Nephron progenitor cell (in vitro differentiated cells): ENCODE measurements around the gene C1orf167.

Experiments used
- DNase-seq: peaks from one replicate; pipeline ENCODE4 v3.0.0; 2021
- H3K27ac Mint-ChIP-seq: 2 replicates; pipeline ENCODE4 v1.8.0; 2021; ENCODE audit warnings: mild to moderate bottlenecking, moderate library complexity, mixed read lengths
- H3K27me3 Mint-ChIP-seq: 2 replicates; pipeline ENCODE4 v1.8.0; 2021; ENCODE audit warnings: mild to moderate bottlenecking, low read depth, mixed read lengths; ENCODE audit not compliant: poor library complexity
- H3K36me3 Mint-ChIP-seq: 2 replicates; pipeline ENCODE4 v1.8.0; 2021; ENCODE audit warnings: low read depth, mixed read lengths
- H3K4me1 Mint-ChIP-seq: 2 replicates; pipeline ENCODE4 v1.8.0; 2021; ENCODE audit warnings: mixed read lengths
- H3K4me3 Mint-ChIP-seq: 2 replicates; pipeline ENCODE4 v1.8.0; 2021; ENCODE audit warnings: mild to moderate bottlenecking, moderate library complexity, mixed read lengths
- H3K9me3 Mint-ChIP-seq: 2 replicates; pipeline ENCODE4 v1.8.0; 2021; ENCODE audit warnings: mild to moderate bottlenecking, moderate library complexity, mixed read lengths
- TF ChIP-seq, protein P1 (sequence below): fragments of 200-600 bp; sonication (generic); IDR thresholded peaks from 2 replicates; pipeline ENCODE4 v1.5.0; 2021; ENCODE audit warnings: antibody characterized with exemption

The C1orf167 gene

DNA sequence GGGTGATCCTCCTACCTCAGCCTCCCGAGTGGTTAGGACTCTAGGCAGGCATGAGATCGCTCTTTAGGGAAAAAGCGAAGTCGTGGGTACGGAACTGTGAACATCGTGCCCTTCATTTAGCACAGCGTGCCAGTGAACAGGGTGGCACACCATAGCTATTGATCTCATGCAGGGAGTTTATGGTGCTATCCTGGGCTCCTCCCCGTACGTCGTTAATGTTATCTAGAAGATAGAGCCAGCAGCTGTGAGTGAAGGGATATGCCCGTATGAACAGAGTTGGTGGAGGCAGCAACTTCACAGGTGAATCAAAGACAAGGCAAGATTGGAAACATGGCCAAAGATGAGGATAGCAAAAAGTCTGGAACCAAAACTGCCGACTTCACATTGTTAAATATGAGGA is 55.2 kb downstream of the C1orf167 start:
- Mint-ChIP-seq H3K4me1 (no peaks in the 10 kb centered on the region), H3K4me3 (no peak overlapping the region), H3K27ac (no peak overlapping the region), H3K36me3 (peaks cover 55% of the 10 kb centered on the region), H3K27me3 (no peaks in the 10 kb centered on the region), H3K9me3 (no peaks in the 10 kb centered on the region)
- TF ChIP-seq, protein P1, sequence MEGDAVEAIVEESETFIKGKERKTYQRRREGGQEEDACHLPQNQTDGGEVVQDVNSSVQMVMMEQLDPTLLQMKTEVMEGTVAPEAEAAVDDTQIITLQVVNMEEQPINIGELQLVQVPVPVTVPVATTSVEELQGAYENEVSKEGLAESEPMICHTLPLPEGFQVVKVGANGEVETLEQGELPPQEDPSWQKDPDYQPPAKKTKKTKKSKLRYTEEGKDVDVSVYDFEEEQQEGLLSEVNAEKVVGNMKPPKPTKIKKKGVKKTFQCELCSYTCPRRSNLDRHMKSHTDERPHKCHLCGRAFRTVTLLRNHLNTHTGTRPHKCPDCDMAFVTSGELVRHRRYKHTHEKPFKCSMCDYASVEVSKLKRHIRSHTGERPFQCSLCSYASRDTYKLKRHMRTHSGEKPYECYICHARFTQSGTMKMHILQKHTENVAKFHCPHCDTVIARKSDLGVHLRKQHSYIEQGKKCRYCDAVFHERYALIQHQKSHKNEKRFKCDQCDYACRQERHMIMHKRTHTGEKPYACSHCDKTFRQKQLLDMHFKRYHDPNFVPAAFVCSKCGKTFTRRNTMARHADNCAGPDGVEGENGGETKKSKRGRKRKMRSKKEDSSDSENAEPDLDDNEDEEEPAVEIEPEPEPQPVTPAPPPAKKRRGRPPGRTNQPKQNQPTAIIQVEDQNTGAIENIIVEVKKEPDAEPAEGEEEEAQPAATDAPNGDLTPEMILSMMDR, result no peak
- DNase-seq, result no peak

DNA sequence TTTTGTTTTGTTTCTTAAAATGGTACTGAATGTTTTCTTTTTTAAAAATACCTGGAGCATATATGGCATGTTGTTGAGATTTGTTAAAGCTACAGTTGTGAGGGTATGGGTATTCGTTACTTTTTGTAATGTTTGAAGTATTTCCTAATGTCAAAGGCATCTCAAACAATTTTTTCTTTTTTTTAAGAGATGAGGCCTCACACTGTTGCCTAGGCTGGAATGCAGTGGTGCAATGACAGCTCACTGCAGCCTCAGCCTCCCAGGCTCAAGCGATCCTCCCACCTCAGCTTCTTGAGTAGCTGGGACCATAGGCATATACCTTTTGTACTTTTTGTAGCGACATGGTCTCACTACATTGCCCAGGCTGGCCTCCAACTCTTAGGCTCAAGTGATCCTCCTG is 60.1 kb downstream of the C1orf167 start:
- TF ChIP-seq, protein P1, result no peak
- Mint-ChIP-seq H3K27me3 (no peaks in the 10 kb centered on the region), H3K27ac (no peak overlapping the region), H3K4me3 (no peak overlapping the region), H3K9me3 (no peaks in the 10 kb centered on the region), H3K36me3 (peaks cover 46% of the 10 kb centered on the region), H3K4me1 (no peaks in the 10 kb centered on the region)
- no peak for DNase-seq

DNA sequence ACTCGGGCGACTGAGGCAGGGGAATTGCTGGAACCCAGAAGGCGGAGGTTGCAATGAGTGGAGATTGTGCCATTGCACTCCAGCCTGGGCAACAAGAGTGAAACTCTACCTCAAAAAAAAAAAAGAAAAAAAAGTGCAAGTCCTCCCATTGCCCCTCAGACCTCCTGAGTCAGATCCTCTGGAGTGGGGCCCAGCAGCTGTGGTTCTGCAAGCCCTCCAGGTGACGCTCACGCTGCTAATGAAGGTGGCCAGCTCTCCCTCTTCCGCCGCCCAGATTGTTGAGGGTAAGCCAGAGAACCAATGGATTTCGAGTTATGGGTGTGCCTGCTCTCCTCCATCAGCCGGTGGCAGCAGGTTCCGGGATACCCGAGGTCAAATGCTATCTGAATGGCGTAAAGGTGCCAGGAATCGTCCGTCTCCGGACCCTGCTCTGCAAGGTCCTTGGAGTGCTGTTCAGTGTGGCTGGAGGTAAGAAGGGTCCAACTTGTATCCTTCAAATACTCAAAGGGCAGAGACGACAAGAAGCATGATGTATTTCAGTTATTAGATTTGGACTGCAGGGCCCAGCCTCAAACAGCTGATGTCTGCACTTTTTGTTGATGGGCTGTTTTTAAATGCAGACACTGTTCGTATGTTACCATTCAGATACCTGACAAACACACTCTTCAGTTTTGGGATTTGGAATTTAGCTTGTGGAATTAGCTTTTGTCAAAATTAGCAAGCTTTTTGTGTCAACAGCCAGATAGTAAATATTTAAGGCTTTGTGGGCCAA is 61.6 kb downstream of the C1orf167 start:
- H3K27me3 Mint-ChIP-seq, result no peaks in the 10 kb centered on the region
- no peak for DNase-seq
- no peak overlapping the region for H3K4me3 Mint-ChIP-seq
- no peak overlapping the region for H3K27ac Mint-ChIP-seq
- TF ChIP-seq, protein P1, result no peak
- H3K4me1 Mint-ChIP-seq, result no peaks in the 10 kb centered on the region
- H3K36me3 Mint-ChIP-seq, result peaks cover 49% of the 10 kb centered on the region
- H3K9me3 Mint-ChIP-seq, result no peaks in the 10 kb centered on the region

DNA sequence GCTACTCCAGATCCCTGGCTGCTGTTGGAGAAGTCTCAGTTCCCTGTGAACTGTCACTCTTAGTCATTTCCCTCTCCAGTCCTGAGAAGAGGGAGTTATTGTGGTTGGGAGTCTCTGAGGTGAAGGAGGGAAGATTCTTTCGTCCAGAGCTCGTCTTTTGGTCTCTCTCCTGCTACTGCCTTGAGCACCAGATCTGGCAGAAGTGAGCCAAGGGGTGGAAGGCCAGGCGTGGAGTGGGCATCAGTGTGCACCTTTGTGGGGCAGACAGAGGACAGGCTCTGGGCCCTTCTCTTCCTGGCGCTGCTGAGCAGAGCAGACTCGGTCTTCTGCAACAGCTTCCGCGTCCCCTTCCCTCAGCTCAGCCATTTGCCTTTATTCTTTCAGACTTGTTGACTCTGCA is 63.1 kb downstream of the C1orf167 start:
- Mint-ChIP-seq H3K4me1 (no peaks in the 10 kb centered on the region), H3K27me3 (no peaks in the 10 kb centered on the region), H3K36me3 (peaks cover 48% of the 10 kb centered on the region), H3K4me3 (no peak overlapping the region), H3K9me3 (no peaks in the 10 kb centered on the region), H3K27ac (no peak overlapping the region)
- DNase-seq, result no peak
- TF ChIP-seq, protein P1, result no peak

DNA sequence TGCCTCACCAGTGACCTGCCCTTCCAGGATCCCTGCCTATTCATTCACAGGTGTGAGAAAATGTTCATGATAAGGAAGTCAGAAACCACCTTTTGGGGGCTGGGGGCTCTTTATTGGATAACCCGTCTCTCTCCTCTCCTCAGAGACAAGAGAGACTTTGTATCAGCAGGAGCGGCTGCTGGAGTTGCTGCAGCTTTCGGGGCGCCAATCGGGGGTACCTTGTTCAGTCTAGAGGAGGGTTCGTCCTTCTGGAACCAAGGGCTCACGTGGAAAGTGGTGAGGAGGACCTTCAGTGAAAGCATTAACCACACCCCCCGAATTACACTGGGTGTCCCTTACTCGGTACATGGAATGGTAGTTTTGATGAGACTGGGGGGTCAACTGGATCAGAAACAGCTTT is 65.0 kb downstream of the C1orf167 start:
- Mint-ChIP-seq H3K4me3 (no peak overlapping the region), H3K27me3 (no peaks in the 10 kb centered on the region), H3K36me3 (peaks cover 49% of the 10 kb centered on the region), H3K4me1 (no peaks in the 10 kb centered on the region), H3K27ac (no peak overlapping the region), H3K9me3 (no peaks in the 10 kb centered on the region)
- DNase-seq, result no peak
- TF ChIP-seq, protein P1, result no peak

DNA sequence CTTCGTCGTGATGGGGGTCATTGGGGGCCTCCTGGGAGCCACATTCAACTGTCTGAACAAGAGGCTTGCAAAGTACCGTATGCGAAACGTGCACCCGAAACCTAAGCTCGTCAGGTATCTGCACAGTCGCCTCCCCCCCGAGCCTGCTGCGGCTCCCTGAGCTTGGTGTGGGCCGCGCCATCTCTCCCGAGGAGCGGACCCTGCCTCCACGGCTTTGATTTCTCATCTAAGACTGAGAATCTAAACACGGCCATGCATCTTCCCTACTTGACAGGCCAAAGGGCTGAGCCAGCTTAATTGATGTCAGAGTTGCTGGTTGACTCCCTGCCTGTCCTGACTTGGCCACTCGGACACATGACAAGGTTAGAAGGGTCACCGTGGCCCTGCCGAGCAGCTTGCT is 66.5 kb downstream of the C1orf167 start:
- peaks cover 58% of the 10 kb centered on the region for H3K36me3 Mint-ChIP-seq
- TF ChIP-seq, protein P1, result no peak
- no peak for DNase-seq
- peak overlapping the region; percentile 66 for H3K27ac Mint-ChIP-seq
- H3K9me3 Mint-ChIP-seq, result no peaks in the 10 kb centered on the region
- no peaks in the 10 kb centered on the region for H3K4me1 Mint-ChIP-seq
- no peaks in the 10 kb centered on the region for H3K27me3 Mint-ChIP-seq
- no peak overlapping the region for H3K4me3 Mint-ChIP-seq
